GM10266 (cell line): ENCODE measurements around the gene SRI.
"Not testable (repeated sequence)": the region's sequence is repeated elsewhere in the genome, so short reads cannot be mapped to it uniquely, and the experiment has no call there.

Experiments used
- DNase-seq: peaks from one replicate; pipeline ENCODE4 v3.0.0; 2012; ENCODE audit errors: extremely low spot score
- CTCF ChIP-seq: IDR thresholded peaks from 2 replicates; pipeline ENCODE4 v1.5.1; 2012; ENCODE audit warnings: mild to moderate bottlenecking, low read depth; ENCODE audit not compliant: control insufficient read depth, insufficient read depth; ENCODE audit errors: missing control alignments

SRI gene

GRCh38 chr7:88219781-88220747 is at the start of gene SRI:
SRI (minus strand) TSS chr7:88220038; CDS start chr7:88220026, 12 bp downstream.
- TF ChIP-seq CTCF: peak; percentile 60

GRCh38 chr7:88269586-88269985 is 49.7 kb upstream of the SRI start:
- no peak for DNase-seq
- TF ChIP-seq CTCF: no peak

More at GRCh38 chr7:88219781-88220747, at the start of gene SRI:
- peak; percentile 87 for DNase-seq

- TF ChIP-seq CTCF: no peak
- DNase-seq: no peak
Observed at GRCh38 chr7:88268858-88269257, 49.0 kb upstream of the SRI start.

GRCh38 chr7:88268051-88268450 is 48.2 kb upstream of the SRI start:
- no peak for DNase-seq
- TF ChIP-seq CTCF: no peak

GRCh38 chr7:88267421-88267820 is 47.6 kb upstream of the SRI start:
- no peak for DNase-seq
- no peak for TF ChIP-seq CTCF

GRCh38 chr7:88264987-88265386 is 45.1 kb upstream of the SRI start:
- DNase-seq: not testable (repeated sequence)

GRCh38 chr7:88262562-88262961 is 42.7 kb upstream of the SRI start:
- TF ChIP-seq CTCF: no peak
- no peak for DNase-seq
